NCI-H1092 (cell line): ENCODE data around the gene FRY.

Source experiments
- DNase-seq: peaks from one replicate; lab custom pipeline; 2025; lab: John Stamatoyannopoulos, UW

Gene FRY

DNA sequence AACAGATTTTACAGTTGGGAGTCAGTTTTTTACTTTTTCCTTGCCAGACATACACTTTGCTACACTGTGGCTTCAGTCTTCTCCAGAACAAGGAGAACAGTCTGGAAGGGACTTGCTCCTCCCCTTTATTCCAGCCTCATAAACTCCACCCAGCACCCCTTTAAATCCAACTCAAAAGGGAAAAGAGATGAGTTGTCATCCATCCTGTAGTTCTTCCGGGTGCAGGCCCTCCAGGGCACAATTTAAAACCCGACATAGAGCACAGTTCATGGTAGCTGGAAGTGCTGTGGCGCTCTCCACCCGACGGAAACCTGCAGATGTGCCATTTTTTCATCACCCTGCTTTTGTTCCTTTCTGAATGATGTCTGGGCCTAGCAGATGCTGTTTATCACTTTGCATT lies 184.7 kb downstream of the FRY start:
- no peak for DNase-seq

DNA sequence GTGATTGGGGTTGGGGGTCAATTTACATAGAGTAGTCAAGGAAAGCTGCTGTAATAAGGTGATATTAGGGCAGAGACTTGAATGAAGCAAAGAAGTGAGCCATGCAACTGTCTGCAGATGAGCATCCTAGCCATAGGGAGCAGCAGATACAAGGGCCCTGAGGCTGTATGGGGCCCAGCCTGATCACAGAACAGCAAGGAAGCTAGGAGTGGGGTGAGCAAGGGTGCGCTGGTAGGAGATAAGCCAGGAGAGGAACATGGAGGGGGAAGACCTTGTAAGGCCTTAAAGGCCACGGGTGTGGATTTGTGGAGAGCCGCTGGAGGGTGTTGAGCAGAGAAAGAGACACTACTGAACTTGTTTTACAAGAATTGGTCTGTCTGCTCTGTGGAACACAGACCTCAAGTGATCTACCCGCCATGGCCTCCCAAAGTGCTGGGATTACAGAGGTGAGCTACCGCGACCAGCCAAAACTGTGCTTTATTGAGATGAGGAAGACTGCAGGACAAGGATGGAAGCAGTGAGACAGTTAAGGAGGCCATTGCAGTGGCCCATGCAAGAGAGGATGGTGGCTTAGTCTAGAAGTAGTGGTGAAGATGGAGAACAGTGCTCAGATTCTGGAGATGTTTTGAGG lies 190.6 kb downstream of the FRY start:
- DNase-seq, result no peak

DNA sequence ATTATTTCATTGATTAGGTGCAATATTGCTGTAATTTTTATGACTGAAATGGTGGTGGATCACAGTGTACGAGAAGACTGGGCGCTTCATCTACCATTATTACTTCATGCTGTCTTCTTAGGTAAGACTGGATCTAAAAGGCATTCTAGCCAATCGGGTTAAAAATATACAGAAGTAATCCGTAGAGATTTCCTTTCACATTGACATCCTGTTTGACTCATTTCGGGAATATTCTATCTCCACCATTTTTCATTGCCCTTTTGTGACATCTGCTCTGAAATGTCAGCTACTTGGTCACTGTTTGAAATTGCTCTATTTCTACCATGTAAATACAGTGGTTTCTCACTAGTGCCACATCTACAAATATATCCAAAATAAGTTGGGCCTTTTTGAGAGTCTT lies 193.3 kb downstream of the FRY start:
- DNase-seq, result no peak

DNA sequence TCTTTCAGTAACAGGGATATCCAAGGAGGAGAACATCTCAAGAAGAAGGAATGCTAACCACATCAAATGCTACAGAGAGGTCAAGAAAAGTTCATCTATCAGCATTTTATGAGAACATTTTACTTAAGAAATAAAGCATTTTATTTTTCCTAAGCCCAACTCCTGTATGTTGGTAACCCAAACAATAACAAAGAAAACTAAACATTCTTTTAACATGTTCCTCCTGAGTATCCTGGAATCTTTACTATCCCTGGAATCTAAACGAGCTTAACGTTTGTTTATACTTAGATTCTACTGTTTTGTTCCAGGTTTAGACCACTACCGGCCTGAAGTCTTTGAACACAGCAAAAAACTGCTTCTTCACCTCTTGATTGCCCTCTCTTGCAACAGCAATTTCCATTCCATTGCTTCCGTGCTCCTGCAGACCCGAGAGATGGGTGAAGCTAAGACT lies 193.9 kb downstream of the FRY start:
- DNase-seq, result no peak

DNA sequence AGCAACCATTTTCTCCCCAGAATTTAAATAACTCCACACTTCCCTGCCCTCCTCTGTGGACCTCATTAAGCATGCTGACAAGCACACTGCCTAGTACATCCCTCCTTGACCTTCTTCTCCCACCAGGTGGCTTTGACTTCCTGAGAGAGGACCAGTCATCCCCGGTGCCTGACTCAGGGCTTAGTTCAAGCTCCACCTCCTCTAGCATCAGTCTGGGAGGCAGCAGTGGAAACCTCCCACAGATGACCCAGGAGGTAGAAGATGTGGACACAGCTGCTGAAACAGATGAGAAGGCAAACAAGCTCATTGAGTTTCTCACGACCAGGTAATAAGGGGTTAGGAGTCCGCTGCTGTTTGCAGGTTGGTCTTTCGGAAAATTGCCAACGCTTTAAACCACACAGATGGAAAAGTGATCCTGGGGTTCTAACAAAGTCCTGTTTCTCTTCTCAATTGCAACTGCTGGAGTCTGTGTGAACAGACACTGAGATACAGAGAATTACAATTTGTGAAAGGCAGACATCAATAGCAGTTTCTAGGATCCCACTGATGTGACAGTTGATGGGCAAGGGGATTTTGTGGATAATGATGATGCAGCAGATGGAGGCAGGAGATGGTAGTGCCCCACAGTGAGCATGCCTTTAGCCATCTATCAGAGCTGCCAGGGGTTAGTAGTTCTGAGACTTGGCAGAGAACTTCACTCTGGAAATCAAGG lies 196.9 kb downstream of the FRY start:
- DNase-seq, result peak; percentile 94

DNA sequence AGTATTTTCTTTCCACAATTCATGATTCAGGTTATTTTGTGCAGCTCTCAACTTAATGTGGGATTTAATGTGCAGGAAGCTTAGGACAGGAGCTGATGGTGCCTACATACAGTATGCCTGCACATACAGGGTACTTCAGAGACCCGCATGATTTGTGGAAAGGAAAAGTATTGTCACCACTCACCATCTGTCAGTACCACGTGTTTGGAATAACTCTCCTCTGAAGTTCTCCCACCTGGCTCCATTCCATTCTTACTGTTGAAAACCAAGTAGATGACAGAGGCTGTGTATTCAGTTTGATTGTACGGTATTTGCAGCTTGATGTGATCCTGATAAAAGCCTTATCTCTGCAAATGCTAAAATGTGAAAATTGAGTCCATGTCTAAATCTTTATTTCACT lies 197.9 kb downstream of the FRY start:
- peak; percentile 57 for DNase-seq

DNA sequence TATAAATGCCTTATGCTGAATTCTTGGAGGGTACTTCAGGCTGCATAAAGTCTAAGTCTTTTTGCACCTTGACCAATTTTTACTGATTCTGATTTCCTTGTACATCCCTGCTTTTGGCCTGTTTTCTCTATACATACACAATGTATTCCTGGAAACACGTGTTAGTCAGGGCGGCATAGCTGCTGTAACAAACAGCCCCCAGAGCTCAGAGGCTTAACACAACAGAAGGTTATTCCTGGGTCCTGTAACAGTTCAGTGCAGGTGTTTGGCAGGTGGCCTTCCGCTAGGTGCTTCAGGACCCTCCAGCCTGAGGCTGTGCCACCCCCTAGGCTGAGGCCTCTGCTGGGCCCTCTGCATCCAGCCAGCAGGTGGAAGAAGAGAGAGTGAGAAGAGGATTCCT lies 200.7 kb downstream of the FRY start:
- DNase-seq, result no peak

DNA sequence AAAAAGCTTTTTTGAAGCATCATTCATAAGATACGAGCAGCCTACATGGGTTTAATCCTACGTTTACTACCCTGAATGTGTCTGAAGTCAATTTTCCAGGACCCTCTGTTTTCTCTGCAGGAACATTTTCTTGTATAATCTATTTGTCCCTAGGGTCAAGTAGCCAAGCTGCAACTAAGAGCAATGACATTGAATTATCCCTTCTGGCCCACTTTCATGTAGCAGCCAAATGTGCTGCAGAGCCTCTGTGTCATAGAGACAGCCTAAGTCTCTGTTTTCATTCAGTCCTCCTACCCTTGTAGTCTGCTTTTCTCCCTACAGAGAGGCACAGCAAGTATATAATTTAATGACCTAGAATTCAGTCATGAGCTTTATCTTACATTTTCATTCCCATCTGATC lies 201.5 kb downstream of the FRY start:
- DNase-seq, result no peak

DNA sequence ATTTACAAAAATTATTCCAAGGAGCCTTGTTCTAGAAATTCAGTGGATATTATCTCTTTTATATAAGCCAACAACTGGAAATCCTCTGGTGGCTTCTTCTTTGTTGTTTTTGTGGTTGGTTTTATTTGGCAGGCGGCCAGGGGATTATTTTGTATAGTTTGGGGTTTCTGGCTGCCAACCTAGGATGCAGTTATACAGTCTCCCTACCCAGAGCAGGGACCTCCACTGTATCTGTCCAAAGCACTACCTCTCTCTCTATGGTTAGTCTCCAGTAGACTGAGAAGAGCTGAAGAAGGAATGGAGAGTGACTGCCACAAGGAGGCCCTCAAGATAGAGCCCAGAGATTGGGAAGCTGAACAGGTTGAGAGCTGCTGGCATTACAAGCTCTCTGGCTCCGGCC lies 203.3 kb downstream of the FRY start:
- no peak for DNase-seq

DNA sequence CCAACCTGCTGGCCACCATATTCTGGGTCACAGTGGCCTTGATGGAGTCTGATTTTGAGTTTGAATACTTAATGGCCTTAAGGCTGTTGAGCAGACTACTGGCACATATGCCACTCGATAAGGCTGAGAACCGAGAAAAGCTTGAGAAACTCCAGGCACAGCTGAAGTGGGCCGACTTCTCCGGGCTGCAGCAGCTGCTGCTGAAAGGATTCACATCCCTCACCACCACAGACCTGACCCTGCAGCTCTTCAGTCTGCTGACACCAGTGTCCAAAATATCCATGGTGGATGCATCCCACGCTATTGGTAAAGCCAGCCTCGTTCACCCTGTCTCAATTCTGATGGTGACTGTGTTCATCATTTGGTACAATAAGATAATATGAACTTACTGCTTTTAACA lies 206.1 kb downstream of the FRY start:
- no peak for DNase-seq

DNA sequence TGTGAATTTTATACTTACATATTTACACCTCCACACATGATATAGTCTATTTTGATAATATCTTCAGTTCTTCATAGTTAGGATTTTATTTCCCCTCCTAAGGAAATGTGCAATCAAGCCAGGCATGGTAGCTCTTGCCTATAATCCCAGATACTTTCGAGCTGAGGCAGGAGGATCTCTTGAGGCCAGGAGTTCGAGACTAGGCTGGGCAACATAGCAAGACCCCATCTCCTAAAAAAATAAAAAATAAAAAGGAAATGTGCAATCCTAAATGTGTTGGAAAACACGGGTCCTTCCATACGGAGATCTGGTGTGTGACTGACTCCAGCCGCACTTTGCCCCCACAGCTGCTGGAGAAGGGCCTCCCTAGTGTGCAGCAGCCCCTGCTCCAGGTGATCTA lies 212.1 kb downstream of the FRY start:
- no peak for DNase-seq

DNA sequence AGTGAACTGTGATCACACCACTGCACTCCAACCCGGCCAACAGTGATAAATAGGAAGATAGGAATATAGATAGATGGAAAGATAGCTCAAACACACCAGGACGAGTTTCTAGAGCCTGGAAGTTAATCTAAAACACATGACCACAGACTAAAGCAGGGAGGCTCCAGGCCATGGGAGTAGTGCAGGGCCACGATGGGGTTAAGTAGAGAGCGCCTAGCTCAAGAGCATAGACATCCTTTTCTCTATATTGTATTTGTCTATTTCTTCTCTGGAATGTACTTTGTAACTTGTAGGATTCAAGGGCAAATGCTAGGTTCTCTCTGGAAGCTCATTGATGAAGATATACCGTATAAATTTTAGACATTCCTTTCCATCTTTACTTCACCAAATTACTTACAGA lies 214.0 kb downstream of the FRY start:
- no peak for DNase-seq

DNA sequence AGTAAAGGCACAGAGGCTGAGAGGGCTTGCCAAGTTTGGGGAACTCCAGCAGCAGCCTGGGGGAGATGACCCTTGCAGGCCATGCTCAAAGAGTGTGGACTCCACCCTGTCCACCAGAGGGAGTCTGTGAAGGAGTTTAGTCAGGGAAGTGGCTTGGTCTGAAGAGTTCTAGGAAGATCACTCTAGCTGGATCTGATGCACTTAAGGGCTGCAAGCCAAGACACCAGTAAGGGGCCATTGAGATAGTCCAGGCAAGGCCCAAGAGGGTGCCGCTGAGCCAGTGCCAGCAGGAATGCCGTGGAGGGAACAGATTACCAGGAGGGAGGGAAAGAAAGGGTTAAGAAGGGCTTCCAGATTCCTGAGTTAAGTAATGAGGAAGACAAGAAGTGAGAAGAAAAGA lies 214.9 kb downstream of the FRY start:
- no peak for DNase-seq

DNA sequence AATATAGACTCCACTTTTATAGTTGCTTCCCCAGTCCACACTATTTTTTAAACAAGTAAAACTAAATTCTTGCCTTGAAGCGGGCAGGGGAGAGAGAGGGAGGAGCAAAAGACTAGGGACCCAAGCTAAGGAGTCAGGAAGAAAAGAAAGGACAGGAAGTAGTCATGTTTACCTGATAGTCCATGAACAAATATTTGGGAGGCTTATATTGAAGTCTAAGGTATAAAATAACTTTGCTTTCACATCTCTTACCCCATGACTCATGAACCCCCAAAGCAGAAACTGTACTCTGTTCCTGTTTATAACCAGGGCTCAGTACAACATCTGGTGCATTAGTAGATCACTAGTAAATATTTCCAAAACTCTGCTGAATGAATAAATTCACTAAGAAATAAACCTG lies 216.3 kb downstream of the FRY start:
- no peak for DNase-seq

DNA sequence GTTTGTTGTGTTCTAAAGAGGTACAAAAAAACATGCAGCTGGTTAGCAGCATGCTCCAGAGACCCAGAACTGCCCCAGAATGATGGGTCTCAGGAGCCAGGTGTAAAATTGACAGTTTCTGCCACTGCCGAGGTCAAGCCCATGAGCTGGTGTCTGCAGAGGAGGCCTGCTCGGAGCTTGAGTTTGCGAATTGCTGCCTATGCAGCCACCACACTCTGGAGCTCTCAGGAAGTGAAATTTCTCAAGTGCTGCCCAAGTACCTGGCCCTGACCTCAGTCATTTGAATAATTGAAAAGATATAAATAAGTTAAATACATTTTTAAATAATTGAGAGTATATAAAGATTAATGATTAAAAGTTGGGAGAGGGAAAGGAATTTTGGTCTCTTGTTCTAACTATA lies 217.2 kb downstream of the FRY start:
- DNase-seq, result no peak

DNA sequence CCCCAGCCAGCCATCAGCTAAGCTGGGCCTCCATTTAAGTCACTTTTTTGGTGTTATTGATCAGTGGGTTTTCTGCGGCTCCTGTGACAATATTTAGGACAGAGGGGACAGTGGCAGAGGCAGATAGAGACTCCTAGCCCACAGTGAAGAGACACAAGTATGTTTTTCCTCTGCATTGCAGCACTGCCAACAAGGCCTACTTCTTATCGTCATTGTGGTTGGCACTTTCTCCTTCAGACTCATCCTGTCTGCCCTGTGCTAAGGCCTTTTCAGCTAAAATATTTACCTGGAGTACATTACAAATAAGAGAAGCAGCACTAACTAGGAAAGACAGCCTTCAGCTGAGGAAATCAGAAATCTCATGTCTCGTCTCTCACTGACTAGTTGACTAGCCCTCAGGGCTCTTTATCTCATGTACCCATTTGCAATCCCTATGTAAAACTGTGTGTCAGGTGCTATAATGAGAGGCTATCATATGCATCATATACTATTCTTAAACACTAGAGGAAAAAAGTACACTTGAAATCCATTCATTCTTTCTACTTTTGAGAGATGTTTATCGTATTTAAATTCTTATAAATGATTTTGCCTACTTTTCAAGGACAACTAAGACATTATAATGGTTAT lies 221.4 kb downstream of the FRY start:
- no peak for DNase-seq

DNA sequence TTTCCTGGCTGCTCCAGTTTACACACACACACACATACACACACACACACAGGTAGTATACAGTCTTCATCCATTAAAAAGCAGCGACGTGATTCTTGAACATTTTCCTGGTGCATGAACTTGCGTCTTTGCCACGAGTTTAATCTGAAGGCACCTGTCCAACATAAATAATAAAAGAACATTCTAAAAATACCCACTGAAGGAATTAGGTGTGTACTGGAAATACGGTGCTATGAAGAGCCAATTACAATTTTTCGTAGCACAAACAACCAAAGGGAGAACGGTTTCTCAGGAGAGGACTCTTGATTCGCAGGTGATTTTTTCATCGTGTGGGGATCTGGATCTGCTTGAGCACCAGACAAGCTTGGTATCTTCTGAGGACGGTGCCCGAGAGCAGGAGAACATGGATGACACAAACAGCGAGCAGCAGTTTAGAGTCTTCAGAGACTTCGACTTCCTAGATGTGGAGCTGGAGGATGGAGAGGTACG lies 222.4 kb downstream of the FRY start:
- no peak for DNase-seq

DNA sequence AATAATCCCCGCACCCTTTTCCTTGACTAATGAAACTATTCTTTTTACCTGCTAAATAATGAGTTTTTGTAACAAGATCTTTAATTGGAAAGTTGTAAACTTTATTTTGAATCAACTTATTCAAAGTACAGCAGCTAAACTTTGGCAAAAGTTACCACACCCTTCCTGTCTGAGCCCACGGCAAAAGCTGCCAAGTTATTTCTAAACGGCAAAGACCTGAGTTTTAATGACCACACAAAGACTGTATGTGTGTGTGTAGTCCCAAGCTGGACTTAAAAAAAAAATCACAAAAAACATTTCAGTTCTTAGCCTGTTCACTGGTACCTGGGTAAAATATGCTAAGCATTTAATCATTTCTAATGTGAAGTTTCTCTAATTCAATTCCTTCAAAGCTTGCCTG lies 222.8 kb downstream of the FRY start:
- no peak for DNase-seq

DNA sequence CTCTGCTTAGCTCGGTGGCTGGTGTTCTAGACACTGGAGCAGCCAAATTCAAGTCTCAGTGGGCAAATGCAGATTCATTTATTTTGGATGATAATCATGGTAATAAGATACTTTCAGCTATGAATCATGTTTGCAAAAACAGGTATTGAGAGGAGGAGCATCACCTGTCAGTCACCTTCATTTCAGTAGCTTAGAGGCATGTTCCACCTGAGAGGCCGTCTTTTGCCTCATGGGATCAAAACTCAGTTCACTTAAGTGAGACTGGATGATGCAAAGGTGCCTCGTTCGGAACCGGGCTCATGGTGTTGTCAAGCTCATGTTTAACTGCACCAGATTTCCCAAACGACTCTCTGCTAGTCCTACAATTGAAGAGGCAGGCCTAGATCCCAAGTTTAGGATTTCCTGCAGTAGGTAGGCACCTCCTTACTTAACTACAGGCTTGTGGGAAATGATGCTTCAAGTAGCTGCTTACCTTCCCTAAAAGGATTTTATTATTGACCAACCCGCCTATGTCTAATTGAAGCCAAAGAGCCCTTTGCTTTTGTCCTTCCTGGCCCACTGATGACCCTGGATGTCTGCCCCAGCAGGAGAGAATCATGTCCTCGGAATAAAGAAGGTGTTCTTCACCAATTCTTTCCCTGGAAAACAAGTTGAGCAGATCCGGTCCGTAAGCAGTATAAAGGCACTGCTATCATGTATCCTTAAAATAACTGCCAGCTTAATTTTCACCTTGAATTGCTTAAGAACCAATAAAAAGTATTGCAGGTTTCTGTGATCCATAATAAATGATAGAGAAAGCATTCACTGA lies 223.5 kb downstream of the FRY start:
- no peak for DNase-seq

DNA sequence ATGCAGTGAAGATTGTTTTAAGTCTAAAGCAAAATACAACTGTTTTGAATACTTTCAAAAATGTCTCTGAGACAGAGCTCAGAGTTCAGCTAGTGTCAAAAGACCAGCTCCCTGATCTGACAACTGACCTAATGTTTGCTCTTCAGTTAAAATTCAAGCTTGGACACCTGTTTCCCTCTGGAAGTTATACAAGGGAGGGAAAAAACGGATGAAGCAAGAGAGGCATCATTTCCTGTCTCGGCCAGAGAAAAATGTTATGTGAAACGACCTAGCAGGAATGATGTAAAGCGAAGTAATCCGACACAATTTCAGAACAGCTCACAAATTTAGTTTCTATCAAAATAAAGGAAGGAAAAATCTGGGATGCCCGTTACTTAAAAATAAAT lies 224.1 kb downstream of the FRY start:
- no peak for DNase-seq

DNA sequence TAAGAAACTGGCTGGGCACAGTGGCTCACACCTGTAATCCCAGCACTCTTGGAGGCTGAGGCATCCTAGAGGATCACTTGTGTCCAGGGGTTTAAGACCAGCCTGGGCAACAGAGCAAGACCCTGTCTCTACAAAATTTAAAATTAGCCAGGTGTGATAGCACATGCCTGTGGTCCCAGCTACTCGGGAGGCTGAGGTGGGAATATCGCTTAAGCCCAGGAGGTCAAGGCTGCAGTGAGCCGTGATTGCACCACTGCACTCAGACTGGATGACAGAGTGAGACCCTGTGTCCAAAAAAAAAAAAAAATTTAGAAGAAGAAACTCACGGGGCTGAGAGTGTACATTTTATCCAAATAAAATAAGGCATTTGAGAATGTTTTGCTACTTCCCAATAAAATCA lies 224.7 kb downstream of the FRY start:
- no peak for DNase-seq

DNA sequence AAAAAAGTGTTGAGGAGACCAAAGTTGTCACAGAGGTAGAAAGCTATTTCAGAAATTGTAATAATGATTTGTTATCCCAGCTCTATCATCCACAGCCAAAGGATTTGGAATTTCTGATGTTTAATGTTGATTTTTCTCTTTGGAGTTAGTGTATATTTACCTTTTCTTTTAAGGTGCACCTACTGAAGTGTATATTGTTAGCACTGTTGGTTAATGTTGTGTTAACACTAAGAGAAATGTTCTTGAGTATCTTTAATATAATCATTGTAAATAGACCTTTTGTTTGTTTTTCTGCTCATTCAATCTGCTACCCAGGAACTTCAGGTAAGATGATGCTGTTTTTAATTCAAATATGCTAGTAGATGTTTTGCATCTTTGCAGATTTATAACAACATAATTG lies 226.1 kb downstream of the FRY start:
- DNase-seq, result no peak

DNA sequence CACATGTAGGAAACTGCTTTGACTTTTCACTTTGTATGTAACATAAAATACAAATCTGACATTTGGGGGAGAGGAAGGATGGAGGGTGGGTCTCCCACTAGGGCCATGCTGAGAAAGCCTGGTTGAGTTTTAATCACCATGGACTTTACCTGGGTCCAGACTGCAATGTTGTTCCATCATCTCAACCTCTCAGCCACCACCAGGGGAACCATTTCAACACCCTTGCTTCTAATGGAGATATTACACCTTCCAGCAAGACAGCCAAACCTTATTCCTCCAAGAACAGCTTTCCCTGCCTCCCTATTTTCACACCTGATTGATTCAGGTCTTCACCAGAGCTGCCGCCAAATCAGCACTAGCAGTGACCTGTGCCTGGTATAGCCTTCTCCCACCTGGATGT lies 227.5 kb downstream of the FRY start:
- DNase-seq, result no peak
